Urinary bladder (tissue), 4 donors: Measurements from ENCODE around the gene FBXO4. TPM values are rescaled to one million over a fixed set of nuclear protein-coding genes. Genes with fewer than 3 reads are reported as not detected.

Experiments used
- DNase-seq: peaks from one replicate; pipeline ENCODE4 v3.0.0-alpha.2; 2015; ENCODE audit errors: extremely low spot score
- H3K27ac ChIP-seq: one replicate; pipeline ENCODE4 v1.5.1; 2013; ENCODE audit warnings: low read depth, mild to moderate bottlenecking, moderate library complexity
- H3K36me3 ChIP-seq: one replicate; pipeline ENCODE4 v1.6.1; 2013; ENCODE audit warnings: mild to moderate bottlenecking, moderate library complexity; ENCODE audit not compliant: insufficient read depth
- H3K4me1 ChIP-seq: one replicate; pipeline ENCODE4 v1.6.1; 2013; ENCODE audit warnings: mild to moderate bottlenecking, moderate library complexity; ENCODE audit not compliant: insufficient read depth
- H3K4me3 ChIP-seq: one replicate; pipeline ENCODE4 v1.5.1; 2013; ENCODE audit warnings: low read depth, low read length
- WGBS: extraction: QIAGEN DNeasy Blood & Tissue Kit; methylation state at CpG from one replicate; pipeline ENCODE4 v1.1.7; 2013; 5-methylcytosine and 5-hydroxymethylcytosine counted together
- polyA plus RNA-seq: library from polyadenylated mRNA; stranded (reverse); fragments of 200-250 nt; gene quantifications from one replicate; pipeline ENCODE4 v1.2.3, GENCODE V29; 2013
- total RNA-seq: library from RNA; depleted of rRNA; stranded (reverse); fragments of >200 nt; gene quantifications from one replicate; pipeline ENCODE4 v1.2.3, GENCODE V29; 2014
- donor health status: healthy with polysubstance abuse.
- donor health status: healthy.

Gene FBXO4
- total RNA-seq = 20.2 TPM
- 8.7 TPM for polyA plus RNA-seq

GRCh38 chr5:41924872-41925554, at the start of gene FBXO4:
Gene FBXO4 (plus strand): TSS chr5:41925281. CDS start chr5:41925310, 29 bp downstream.
- under 1% methylated on average over 60 of the region's 60 CpGs for WGBS

DNA sequence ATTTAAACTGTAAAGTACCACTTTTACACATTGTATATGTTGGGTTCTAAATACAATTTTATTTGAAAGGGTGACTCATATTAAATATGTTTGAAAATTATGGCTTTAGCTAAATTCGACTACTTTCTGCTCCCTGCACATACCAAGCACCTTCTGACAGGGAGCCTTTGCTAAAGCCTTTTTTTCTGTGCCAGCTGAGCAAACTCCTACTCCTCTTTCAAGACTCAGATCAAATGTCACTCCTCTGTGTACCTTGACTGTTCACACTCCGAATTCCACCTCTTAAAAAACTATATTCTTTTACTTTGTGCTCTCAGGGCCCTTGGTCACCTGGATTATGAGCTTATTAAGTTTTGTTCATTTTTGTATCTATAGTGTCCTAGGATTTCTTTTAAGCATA, 48.4 kb upstream of the FBXO4 start:
- H3K27ac ChIP-seq = no peak overlapping the region
- DNase-seq = no peak
- WGBS = 47% methylated on average over 2 of the region's 2 CpGs
- H3K36me3 ChIP-seq = no peaks in the 10 kb centered on the region
- no peaks in the 10 kb centered on the region for H3K4me1 ChIP-seq
- H3K4me3 ChIP-seq = no peak overlapping the region

More at GRCh38 chr5:41924872-41925554, at the start of gene FBXO4:
- H3K36me3 ChIP-seq = peaks cover 4% of the 10 kb centered on the region
- peak; percentile 35 for DNase-seq
- H3K4me1 ChIP-seq = no peaks in the 10 kb centered on the region
- peak within 1 kb of the TSS; percentile 95 for H3K27ac ChIP-seq
- H3K4me3 ChIP-seq = peak within 1 kb of the TSS; percentile 66

DNA sequence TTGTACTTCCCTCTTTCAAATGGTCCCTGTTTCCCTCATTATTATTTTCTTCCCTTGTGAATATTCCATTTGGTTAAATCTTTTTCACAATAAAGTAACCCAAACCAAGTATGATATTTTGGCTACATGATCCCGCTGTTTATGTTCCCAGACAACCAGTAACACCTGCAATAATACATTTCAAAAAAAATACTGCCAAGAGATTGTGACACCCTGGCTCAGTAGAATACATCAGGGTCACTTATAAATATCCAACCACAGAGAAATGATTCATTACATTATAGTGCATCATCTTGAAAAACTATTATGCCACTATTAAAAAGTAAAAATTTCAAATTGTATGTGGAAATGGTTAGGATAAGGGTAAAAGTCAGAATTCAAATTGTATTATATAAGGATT, 47.7 kb upstream of the FBXO4 start:
- WGBS = 91% methylated on average over 1 of the region's 1 CpG
- no peak for DNase-seq
- H3K4me1 ChIP-seq = no peaks in the 10 kb centered on the region
- no peak overlapping the region for H3K27ac ChIP-seq
- no peak overlapping the region for H3K4me3 ChIP-seq
- no peaks in the 10 kb centered on the region for H3K36me3 ChIP-seq

DNA sequence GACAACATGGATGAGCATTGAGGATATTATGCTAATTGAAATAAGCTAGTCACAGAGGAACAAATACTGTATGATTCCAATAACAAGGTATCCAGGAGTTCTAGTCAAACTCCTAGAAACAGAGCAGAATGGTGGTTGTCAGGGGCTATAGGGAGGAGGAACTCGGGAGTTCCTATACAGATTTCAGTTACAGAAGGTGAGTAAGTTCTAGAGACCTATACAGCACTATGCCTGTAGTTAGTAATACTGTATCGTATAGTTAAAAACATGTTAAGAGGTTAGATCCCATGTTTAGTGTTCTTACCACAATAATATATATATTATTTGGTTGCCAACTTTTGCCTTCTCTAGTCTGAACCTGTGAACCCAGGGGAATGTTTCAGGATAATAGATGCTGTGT, 46.9 kb upstream of the FBXO4 start:
- Histone ChIP-seq H3K4me3 (no peak overlapping the region), H3K4me1 (no peaks in the 10 kb centered on the region), H3K36me3 (no peaks in the 10 kb centered on the region), H3K27ac (no peak overlapping the region)
- 67% methylated on average over 2 of the region's 2 CpGs for WGBS
- no peak for DNase-seq

- no peak overlapping the region for H3K4me3 ChIP-seq
- DNase-seq = no peak
- H3K36me3 ChIP-seq = no peaks in the 10 kb centered on the region
- no peaks in the 10 kb centered on the region for H3K4me1 ChIP-seq
- H3K27ac ChIP-seq = no peak overlapping the region
- whole genome bisulfite sequencing = 53% methylated on average over 3 of the region's 3 CpGs
Observed at GRCh38 chr5:41878643-41879478, 46.2 kb upstream of the FBXO4 start.

- H3K4me3 ChIP-seq = no peak overlapping the region
- no peak overlapping the region for H3K27ac ChIP-seq
- 74% methylated on average over 5 of the region's 5 CpGs for WGBS
- no peak for DNase-seq
- H3K36me3 ChIP-seq = no peaks in the 10 kb centered on the region
- no peaks in the 10 kb centered on the region for H3K4me1 ChIP-seq
Observed at GRCh38 chr5:41882765-41883164, 42.3 kb upstream of the FBXO4 start.

GRCh38 chr5:41883243-41883642, 41.8 kb upstream of the FBXO4 start:
- Histone ChIP-seq H3K4me3 (no peak overlapping the region), H3K36me3 (no peaks in the 10 kb centered on the region), H3K27ac (no peak overlapping the region), H3K4me1 (no peaks in the 10 kb centered on the region)
- WGBS = 60% methylated on average over 3 of the region's 3 CpGs
- no peak for DNase-seq

DNA sequence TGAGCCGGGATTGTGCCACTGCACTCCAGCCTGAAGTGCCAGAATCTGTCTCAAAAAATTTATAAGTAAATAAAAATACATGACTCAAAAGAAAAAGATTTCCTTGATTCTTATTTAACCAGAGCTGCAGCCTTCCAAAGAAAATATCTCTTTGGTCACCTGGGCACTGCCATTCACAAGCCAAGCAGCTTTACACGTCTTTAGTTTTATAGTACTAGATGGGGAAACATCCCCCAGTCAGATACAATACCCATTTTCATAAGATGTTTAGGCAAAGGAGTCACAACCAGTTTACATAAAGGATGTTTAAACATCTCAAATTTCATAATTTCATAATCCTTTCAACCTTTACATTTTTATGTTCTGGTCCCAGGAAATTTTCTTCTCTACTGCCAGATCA, 41.1 kb upstream of the FBXO4 start:
- no peak overlapping the region for H3K27ac ChIP-seq

DNA sequence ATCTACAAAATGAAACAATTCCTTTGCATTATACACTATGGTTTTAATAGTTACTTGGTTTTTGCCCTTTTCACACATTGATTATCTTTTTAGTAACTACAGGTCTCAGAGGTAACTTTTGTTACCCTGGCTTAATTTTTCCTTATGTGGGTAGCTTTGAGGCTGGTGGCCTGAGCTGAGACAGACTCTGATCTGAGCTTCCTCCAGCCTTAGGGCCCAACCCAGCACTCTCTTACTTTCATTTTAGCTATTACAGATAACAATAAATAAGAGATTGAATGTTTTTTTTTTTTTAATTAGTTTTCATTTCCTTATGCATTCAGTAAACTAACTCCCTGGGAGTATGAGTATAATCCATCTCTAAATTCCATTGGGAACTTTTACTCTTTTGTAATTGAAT, 39.8 kb upstream of the FBXO4 start:
- Histone ChIP-seq H3K36me3 (no peaks in the 10 kb centered on the region), H3K4me3 (no peak overlapping the region), H3K4me1 (no peaks in the 10 kb centered on the region), H3K27ac (no peak overlapping the region)
- no peak for DNase-seq

More for the DNA sequence above, 41.1 kb upstream of the FBXO4 start:
- Histone ChIP-seq H3K4me1 (no peaks in the 10 kb centered on the region), H3K36me3 (no peaks in the 10 kb centered on the region), H3K4me3 (no peak overlapping the region)
- WGBS = 70% methylated on average over 2 of the region's 2 CpGs
- no peak for DNase-seq

GRCh38 chr5:41891066-41891707, 33.9 kb upstream of the FBXO4 start:
- no peaks in the 10 kb centered on the region for H3K36me3 ChIP-seq
- 45% methylated on average over 2 of the region's 2 CpGs for WGBS
- no peak for DNase-seq

GRCh38 chr5:41892031-41892430, 33.0 kb upstream of the FBXO4 start:
- H3K27ac ChIP-seq = no peak overlapping the region
- DNase-seq = no peak

More at GRCh38 chr5:41891066-41891707, 33.9 kb upstream of the FBXO4 start:
- H3K4me1 ChIP-seq = no peaks in the 10 kb centered on the region
- H3K27ac ChIP-seq = no peak overlapping the region
- no peak overlapping the region for H3K4me3 ChIP-seq

GRCh38 chr5:41893074-41893851, 31.8 kb upstream of the FBXO4 start:
- 80% methylated on average over 3 of the region's 3 CpGs for WGBS

More at GRCh38 chr5:41892031-41892430, 33.0 kb upstream of the FBXO4 start:
- no peaks in the 10 kb centered on the region for H3K4me1 ChIP-seq
- H3K4me3 ChIP-seq = no peak overlapping the region
- H3K36me3 ChIP-seq = no peaks in the 10 kb centered on the region

GRCh38 chr5:41896230-41896629, 28.9 kb upstream of the FBXO4 start:
- Histone ChIP-seq H3K4me1 (no peaks in the 10 kb centered on the region), H3K36me3 (no peaks in the 10 kb centered on the region), H3K4me3 (no peak overlapping the region), H3K27ac (no peak overlapping the region)
- no peak for DNase-seq
- WGBS = 34% methylated on average over 2 of the region's 2 CpGs

More at GRCh38 chr5:41893074-41893851, 31.8 kb upstream of the FBXO4 start:
- no peak overlapping the region for H3K4me3 ChIP-seq
- no peak for DNase-seq
- no peaks in the 10 kb centered on the region for H3K4me1 ChIP-seq
- no peaks in the 10 kb centered on the region for H3K36me3 ChIP-seq
- no peak overlapping the region for H3K27ac ChIP-seq
